GM19035 (cell line): Measurements from ENCODE around the gene SUSD6.

ENCODE experiments used
- ATAC-seq: cut with Tn5 transposase; IDR thresholded peaks from one replicate; pipeline ENCODE4 v1.9.1; 2021; ENCODE audit not compliant: unreplicated experiment

Gene SUSD6, protein sequence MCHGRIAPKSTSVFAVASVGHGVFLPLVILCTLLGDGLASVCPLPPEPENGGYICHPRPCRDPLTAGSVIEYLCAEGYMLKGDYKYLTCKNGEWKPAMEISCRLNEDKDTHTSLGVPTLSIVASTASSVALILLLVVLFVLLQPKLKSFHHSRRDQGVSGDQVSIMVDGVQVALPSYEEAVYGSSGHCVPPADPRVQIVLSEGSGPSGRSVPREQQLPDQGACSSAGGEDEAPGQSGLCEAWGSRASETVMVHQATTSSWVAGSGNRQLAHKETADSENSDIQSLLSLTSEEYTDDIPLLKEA

DNA sequence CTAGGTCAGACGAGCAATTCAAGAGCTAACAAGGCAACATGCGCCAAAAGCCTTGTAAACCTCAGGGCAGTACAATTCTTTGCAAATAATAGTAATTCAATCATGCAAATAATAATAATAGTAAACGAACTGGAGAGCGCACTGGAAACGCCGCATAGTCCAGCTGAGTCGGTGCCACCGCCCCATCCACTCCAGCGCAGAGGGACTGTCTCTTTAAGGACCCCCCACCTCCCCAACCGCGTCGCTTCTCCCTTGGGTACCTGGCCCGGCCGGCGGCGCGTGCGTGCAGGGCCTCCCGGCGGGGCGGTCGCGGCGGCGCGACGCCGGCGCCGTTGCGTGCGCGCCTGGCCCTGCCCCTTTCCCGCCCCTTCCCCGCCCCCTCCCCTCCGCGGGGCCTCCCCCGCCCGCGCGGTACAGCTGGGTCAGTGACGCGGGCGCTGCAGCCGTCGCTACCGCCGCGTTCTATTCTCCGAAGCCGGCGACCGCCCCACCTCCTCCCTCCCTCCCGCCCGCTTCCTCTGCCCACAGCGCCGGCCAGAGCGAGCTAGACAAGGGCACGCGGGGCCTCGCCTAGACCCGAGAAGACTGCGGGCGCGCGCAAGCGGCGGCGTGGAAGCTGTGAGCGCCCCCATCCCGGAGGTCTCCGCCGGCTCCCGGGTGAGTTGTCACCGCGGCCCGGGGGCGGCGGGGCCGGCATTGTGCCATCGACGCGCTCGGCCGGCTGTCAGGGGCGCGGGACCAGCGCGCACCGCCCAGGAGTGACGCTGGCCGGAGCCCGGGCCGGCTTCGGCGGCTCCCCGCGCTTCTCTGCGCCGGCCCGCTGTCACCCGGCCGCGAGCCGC lies at the start of gene SUSD6:
Gene SUSD6, plus strand, starts transcription at position 425 of the 842 bp plus-strand sequence. CDS start 46,997 bp downstream, outside the sequence.
- ATAC-seq = peak; percentile 59

DNA sequence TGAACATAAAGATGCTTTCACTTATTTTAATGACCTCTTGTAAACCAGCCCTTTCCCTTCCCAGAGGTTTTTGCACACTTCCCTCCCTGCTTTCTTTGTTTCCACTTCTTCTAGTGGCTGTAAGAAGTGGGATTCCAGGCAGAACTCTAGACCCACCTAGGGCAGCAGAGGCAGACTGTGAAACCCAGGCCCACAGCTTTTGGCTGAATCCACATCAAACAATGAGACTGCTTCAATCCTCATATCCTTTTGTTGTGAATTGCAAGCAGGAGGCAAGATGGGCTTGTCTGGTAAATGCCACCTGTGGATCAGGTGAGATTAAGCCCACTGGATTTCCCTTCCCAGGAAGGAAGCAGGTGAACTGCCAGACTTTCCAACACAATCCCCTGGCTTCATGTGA lies 49.5 kb upstream of the SUSD6 start:
- no peak for ATAC-seq

DNA sequence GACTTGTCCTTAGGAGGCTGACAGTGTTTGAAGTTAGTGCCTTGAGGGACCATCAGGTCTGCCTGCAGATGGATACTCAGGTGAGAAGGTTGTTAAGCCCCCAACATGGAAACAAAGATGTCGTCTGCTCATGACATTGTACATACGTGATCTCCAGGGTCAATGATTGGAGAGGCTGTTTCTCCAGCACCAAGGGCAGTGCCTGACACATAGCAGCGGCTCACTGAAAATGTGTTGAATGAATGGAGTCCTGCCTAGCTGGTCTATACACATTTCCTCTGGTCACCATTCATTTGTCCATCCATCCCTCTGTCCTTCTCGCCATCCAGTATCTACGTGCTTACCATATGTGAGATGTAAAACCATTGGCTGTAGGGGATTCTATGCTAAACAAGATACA lies 43.8 kb upstream of the SUSD6 start:
- ATAC-seq = no peak

DNA sequence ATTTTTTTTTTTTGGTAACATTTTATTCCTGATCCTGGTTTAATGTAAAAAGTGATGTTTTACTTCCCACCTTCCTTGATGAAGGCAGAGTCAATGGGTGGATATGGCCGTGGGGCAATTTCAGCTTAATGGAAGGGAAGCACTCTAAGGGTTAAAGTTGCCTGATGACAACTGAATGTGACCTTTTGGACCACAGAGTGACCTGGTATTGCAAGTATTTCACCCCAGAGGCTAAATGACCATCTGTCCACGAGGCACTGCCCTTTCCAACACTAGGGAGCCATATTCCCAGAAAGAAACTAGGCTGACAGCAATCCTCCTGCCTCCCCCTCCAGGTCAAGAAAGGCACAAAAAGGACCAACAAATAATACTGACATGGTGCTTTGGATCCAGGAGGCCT lies 41.5 kb upstream of the SUSD6 start:
- ATAC-seq = no peak

DNA sequence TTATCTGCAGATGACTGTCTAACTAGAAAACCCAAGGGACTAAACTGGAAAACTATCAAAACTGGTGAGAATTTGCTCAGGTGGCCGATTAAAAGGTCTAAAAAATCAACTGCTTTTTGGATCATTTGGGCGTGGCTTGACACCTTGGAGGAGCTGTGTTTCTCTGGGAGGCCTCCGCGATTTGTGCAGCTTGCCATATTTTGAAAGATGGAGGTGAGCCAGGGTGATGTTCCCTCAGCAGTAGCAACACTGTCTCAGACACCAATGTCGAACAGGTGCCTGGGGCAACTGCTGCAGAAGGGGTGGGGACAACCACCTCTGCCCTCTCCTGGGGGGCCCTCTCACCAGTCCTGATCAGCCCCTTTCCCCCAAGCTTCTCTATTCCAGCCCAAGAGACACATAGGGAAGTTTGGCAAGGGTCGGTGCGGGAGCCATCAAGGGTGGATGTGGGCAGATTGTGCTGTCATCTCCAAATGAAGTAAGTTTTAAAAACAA lies 40.5 kb upstream of the SUSD6 start:
- ATAC-seq = no peak

DNA sequence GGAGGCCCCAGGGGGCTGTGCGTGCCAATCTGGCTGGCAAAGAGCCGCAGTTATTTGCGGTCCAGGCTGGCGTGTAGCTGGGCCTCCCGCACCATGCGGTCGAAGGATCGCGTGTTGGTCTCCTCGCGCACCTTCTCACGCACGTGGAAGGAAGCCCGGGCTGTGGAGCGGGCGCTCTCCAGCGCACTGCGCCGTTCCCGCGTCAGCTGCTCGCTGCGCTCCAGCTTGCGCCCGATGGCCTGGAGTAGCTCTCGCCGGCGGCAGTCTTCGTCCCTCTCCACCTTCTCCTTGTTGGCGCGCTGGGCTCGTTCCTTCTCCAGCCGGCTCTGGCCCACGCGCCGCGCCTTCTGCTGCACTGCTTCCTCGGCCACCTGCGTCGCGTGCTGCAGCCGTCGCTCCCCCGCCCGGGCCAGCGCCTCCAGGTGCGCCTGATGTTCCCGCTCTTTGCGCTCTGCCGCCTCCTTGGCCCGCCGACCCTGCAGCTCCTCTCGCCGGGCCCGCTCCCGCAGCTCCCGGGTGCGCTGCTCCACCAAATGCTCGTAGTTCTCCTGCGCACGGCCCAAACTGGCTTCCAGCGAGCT lies 39.9 kb upstream of the SUSD6 start:
- ATAC-seq = no peak

DNA sequence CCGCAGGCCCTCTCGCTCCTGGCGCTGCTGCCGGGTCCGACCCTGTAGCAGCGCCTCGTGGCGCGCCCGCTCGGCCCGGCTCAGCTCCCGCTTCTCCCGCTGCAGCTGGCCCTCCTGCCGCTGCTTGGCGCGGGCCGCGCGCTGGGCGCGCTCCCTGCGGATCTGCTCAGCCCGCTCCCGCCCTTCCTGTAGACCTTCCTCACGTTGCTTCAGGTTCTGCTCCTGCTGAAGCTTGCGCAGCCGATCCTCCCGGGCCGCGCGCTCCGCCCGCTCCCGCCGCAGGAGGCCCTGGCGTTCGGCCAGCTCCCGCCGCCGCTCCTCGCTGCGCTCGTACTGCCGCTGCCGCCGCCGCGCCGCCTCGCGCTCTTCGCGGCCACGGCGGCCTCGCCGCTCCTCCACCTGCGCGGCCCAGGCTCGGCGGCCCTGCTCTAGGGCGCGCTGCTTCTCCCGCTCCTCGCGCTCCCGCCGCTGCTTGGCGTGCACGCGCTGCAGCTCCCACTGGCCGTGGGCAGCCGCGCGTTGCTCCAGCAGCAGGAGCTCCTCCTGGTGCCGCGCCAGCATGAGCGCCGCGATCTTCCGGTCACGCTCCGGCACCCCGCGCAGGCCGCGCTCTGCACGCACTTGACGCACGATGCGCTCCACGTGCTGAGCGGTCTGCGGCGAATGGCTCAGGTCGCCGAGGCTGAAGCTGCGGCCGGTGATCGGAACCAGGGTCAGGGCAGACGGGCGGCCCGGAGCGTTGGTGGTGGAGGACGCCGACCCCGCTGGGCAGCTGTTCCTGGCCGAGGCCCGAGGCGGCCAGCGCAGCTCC lies 39.2 kb upstream of the SUSD6 start:
- ATAC-seq = no peak

DNA sequence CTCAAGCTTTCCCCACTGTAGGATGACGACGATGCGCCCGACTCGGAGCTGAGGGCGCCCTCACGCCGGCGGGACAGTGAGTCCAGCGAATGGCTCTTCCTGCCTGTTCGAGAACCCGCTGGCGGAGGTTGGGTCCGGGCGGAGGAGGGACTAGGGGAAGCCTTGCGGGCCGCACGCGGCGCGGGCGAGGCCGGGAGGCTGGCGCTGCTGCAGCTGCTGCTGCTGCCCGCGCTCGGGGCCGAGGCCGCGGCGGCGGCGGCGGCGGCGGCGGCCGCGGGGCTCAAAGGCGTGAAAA lies 38.6 kb upstream of the SUSD6 start:
- no peak for ATAC-seq

DNA sequence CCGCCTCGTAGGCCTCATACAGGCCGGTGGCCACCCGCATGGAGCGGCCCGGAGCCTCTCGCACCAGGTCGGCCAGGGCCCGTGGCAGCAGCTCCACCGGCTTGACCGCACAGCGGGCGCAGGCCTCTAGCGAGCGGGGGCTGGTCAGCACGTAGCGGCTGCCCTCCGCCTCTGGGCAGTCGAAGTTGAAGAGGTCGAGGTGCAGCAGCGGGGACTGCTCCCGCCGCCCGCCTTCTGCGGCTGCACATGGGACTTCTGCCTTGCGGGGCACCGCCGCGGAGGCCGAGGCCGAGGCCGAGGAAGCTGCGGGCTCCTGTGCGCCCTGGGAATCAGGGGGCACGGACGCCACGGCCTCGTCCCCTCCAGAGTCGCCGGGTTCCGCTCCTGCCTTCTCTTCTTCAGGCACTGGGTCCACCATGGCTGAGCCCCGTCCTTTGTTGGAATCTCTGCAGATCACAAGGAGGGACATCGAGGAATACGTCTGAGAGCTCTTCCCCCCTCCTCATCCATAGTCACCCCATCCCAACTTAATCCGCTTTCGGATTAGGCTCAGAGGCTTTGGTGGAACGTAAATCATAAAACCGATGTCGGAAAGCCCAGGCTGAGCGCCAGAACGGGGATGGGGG lies 38.1 kb upstream of the SUSD6 start:
- ATAC-seq = no peak

DNA sequence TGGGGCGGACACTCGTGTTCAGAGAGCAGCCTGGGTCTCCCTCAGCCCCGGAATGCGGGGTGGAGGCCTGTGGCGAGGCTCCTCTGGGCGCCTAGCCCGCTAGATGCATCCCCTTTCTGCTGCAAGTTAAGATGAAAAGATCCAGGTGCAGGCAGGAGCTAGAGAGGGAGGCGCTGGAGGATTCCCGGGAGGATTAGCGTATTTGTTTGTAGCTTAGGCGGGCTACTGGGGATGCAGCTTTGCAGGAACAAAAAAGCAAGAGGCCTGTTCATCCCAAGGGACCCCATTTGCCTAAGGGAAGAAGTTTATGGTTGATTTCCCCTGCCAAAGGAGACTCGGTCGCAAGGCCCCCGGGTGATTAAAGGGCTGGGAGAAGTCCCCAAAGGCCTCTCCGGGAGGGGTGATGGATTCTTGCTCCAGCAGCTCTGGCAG lies 37.5 kb upstream of the SUSD6 start:
- no peak for ATAC-seq

DNA sequence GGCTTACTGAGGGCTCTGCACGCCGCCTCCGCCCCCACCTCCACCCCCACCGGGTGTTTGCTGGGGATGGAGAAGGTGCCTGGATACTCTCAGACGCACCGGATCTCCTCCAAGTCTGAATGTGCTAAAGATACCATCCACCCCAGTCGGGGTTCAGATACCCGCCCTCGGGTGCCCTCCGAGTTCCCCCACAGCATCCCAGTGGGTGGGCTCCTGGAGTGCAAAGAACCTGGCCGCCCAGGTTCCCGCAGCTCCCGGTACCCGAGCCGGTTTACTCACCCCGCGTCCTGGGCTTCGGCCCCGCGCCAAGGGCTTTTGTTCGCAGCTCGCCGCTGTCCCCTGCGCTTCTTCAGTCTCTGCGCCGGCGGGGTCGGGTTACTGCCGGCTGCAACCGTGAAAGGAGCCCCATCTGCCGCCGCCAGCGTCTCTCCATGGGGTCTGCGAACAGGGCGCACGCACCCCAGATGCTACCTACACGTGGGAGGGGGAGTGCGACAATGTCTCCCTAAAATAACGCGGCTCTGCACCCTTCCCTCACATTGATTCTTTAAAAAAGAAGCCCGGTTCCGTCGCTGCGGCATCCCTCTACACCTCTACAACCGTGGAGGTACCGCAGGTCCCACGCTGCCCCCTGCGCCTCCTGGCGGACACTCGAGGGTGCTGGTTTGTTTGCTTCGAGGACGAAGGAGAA lies 37.0 kb upstream of the SUSD6 start, which contains the start of gene CCDC177:
Gene CCDC177, minus strand, starts transcription at position 609 of the 691 bp plus-strand sequence. CDS start 1,249 bp downstream, outside the sequence.
- peak; percentile 52 for ATAC-seq

DNA sequence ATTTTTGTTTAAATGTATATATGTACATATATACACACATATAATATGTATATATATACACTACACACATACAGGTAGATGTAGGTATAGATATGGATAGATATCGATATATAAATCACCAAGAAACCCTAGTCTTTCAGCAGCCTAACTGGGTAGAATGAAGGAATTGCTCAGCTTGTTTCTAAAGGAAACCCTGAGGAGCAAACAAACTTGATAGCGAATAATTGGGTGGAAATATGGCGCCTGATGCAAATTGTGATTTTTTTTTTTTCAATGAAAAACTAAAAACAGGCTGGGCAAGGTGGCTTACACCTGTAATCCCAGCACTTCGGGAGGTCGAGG lies 36.5 kb upstream of the SUSD6 start:
- ATAC-seq = no peak

DNA sequence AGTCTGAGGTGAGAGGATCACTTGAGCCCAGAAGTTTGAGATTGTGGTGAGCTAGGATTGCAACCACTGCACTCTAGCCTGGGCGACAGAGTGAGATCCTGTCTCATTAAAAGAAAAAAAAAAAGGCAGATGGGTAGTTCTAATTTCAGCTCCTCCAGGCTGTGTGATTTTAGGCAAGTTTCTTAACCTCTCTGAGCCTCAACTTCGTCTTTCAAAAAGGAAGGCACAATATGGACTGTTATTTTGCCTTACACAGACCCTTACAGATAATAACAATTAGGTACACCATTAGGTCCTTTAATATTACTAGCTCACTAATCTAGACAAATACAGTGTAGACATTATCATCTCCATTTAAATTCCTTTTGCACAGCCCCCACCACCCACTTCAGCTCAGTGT lies 31.9 kb upstream of the SUSD6 start:
- no peak for ATAC-seq

DNA sequence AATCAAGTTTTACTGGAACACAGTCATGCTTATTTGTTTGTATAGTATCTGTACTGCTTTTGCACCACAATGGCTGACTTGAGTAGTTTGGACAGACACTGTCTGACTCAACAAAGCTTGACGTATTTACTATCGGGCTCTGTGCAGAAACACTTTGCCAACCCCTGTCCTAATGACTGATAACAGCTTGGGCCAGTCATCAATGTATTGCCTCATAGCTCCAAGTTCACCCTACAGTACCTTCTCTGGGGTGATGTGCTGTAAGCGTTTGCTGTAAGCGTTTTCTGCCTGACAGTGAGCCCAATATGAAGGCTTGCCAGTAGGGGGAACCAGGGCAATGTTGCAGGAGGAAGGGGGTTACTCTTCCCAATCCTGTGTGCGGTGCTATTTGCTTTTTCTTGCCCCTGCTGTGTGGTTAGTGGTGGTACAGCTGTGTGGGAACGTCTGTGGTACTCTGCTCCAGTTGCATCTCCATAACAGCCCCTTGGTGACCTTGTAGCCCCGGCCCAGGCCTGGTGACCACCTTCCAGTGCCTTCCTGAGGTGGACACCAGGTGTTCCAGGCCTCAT lies 31.3 kb upstream of the SUSD6 start:
- ATAC-seq = no peak

DNA sequence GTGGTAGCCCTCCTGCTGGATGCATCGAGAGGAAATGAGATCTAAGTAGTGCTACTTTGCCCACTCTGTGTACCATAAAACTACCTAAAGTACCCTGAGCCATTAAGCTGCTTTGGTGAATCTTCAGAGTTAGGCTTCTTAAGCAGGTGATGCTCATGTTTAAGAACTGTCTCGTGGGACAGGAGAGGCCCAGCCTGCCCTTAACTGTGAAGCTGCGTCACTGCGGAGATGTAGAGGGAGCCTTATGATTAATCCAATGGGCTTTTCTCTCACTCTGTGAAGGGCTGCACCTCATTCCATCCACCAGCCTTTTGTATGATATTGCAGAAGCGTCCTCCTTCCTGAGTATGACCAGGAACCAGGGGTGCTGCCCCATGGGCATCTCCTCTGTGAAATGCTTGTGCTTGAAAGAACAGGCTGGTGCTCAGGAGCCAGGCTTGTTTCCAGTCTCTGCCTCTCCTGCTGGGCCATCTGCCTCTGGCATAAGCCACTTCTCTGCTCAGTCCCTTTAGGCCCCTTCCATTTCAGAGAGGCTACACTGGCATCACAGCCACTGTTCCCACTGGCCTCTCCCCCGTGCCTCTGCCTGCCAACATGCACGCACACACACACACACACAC lies 30.0 kb upstream of the SUSD6 start:
- ATAC-seq = no peak

DNA sequence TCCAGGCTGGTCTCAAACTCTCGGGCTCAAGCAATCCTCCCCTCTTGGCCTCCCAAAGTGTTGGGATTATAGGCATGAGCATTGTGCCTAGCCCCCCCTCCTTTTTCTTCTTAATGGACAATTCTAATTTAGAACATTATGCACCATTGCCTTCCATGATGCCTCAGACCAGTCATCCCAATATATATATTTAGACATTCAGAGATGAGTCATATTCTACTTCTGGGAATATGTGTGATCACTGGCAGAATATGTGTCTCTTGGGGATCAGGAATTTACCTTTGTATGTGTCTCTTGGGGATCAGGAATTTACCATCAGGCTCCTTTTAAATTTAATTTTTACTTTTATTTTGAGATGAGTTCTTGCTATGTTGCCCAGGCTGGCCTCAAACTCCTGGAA lies 29.2 kb upstream of the SUSD6 start:
- ATAC-seq = no peak

DNA sequence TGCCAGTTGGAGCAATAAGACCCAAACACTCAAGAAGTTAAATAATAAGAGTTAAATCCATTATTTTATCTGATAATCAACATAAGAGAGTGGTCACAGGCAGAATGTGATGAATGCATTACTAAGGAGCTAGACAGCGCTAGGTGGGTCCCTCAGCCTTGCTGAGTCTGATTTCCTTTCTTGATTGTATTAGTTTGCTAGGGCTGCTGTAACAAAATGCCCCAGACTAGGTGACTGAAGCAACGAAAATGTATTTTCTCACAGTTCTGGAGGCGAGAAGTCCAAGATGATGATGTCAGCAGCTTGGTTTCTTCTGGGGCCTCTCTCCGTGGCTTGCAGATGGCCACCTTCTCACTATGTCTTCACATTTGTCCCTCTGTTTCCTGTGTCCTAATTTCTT lies 28.6 kb upstream of the SUSD6 start:
- ATAC-seq = no peak

DNA sequence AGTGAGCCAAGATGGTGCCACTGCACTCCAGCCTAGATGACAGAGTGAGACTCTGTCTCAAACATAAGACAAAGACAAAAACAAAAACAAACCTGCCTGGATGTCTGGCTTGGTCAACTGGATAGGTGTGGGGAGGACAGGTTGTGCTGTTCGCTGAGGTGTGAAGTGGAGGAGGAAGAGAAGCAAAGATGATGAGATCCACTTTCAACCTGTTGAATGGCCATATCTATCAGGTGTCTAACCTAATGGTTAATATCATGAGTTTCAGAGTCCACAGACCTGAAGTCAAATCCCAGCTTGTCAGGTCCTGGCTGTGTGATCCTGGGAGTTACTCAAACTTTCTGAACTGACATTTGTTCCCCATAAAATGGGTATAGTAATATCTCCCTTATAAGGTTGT lies 27.0 kb upstream of the SUSD6 start:
- ATAC-seq = no peak

DNA sequence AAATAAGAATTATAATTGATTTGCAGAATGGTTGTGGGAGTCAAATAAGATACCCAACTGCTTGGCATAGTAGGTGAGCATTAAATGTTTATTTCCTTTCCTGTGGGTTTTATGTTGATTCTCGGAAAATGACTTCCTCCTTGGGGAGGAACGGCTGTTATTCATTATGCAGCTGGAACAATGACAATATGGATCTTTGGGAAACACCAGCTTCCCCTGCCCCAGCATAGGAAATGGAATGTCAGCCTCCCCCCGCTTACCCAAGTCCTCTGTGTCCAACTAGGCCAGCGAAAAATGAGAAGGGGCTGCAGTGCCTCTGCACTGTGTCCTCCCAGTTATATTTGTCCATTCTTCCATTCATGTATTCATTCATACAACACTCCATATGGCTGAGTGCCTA lies 25.0 kb upstream of the SUSD6 start:
- no peak for ATAC-seq
